CD4-positive, alpha-beta T cell treated with Interleukin-1 beta for 1 hour (primary cell): ENCODE data around the gene VCPKMT.

Source experiments
- DNase-seq, 2 donors: peaks; one replicate each; pipeline ENCODE4 v3.0.0-alpha.2; 2020 to 2022

The VCPKMT gene

GRCh38 chr14:50064993-50065392 is 51.4 kb downstream of the VCPKMT start:
- peak; percentile 79 to 81 for DNase-seq

DNA sequence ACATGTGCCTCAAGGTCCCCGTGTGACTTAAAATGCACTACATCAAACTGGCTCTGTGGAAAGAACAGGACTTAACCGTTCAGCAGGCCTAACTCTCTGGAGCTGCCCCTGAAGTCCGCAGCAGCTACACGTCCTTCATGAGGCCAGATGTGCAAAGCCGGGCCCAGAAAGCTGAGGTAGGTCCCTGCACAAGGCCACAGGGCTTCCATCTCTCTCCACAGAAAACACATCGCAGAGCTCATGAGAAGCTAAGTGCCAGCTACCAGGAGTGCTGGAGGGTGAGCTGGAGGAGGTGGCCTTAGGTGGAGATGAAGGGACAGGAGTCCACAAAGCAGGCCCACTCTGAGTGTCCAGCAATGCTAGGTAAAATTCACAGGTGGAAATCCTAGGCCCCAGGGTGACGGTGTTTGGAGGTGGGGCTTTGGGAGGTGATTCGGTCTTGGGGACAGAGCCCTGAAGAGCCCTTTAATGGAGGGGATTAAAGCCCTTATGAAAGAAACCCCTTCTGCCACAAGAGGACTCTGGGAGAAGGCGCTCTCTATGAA is 52.4 kb downstream of the VCPKMT start:
- DNase-seq, result no peak

GRCh38 chr14:50062438-50063085 is 53.8 kb downstream of the VCPKMT start:
- peak; percentile 88 to 89 for DNase-seq

- DNase-seq, result peak; percentile 80 to 82
These were observed 54.5 kb downstream of the VCPKMT start for GRCh38 chr14:50061664-50062437.

- peak; percentile 51 to 56 for DNase-seq
These were observed 55.3 kb downstream of the VCPKMT start for GRCh38 chr14:50060871-50061663.

DNA sequence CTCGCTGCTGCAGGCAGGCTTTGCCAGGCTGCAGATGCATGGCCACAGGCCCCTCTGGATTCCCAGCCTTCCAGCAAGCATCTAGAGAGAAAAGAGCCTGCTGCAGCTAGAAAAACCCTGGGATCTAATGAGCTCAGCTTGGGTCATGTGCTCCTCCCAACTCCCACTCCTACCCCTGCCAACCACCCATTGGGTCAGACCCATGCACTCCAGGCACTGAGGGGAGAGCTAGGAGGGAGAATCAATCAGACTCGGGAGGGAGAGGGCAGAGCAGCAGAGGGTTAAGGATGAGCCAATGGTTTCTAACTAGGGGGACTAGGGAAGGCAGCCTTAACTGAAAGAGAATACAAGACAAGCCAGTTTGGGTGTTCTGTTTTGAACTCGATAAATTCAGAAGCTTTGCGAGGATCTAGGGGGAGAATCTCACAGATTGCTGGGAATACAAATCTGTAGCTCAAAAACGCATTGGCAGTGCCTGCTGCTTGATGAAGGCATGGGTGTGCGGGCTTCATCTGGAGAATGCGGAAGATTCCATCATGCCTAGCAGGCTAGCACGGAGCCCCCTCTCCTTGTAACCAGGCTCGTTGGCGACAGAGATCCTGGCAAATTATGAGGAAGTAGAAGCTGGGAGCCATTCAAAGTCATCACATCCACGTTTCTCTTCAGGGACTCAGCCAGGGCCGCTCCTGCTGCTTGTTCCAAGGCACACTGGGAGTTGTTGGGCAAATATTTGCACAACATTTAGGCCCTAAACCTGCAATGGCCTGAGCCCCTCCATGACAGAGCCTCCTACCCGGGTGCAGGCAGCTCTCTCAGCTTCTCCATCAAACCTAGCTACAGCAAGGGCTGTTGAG is 56.4 kb downstream of the VCPKMT start:
- no peak for DNase-seq
